GM12892 (cell line): Measurements from ENCODE around the gene NPR2.

Experiments used
- POLR2A ChIP-seq: IDR thresholded peaks from 2 replicates; pipeline ENCODE4 v1.6.1; 2011; ENCODE audit warnings: low read depth, low read length, control low read depth
- POLR2AphosphoS5 ChIP-seq: IDR thresholded peaks from 2 replicates; pipeline ENCODE4 v1.6.1; 2011; ENCODE audit warnings: low read depth, low read length, control low read depth
- TAF1 ChIP-seq: IDR thresholded peaks from 2 replicates; pipeline ENCODE4 v1.6.1; 2011; ENCODE audit warnings: low read depth, mild to moderate bottlenecking, control low read depth, low read length, borderline replicate concordance

GRCh38 chr9:35766997-35767396, 24.4 kb upstream of the NPR2 start:
- TF ChIP-seq TAF1 (no peak), POLR2AphosphoS5 (no peak), POLR2A (no peak)
